PFSK-1 (cell line): Measurements from ENCODE around the gene TMEM40.

Source experiments
- FOXP2 ChIP-seq: optimal IDR thresholded peaks from 2 replicates; pipeline ENCODE3; 2011; ENCODE audit warnings: borderline replicate concordance, control low read depth, inconsistent platforms; ENCODE audit not compliant: insufficient read depth; ENCODE audit errors: extremely low read length, extremely low read depth
- POLR2AphosphoS5 ChIP-seq: IDR thresholded peaks from 2 replicates; pipeline ENCODE4 v1.6.1; 2012; ENCODE audit warnings: low read depth, mild to moderate bottlenecking, control low read depth, low read length, moderate library complexity
- REST ChIP-seq, 2 experiments: IDR thresholded peaks; 2 replicates each; pipeline versions ENCODE4 v1.6.1 to v1.8.0; 2011 to 2012; ENCODE audit warnings: low read depth in 2 of 2, low read length in 2 of 2, control low read depth in 1 of 2, inconsistent platforms in 1 of 2, mild to moderate bottlenecking in 1 of 2, moderate library complexity in 1 of 2; ENCODE audit not compliant: insufficient read depth in 1 of 2
- SIN3A ChIP-seq: IDR thresholded peaks from 2 replicates; pipeline ENCODE4 v1.6.1; 2012; ENCODE audit warnings: mild to moderate bottlenecking, low read length, moderate library complexity, borderline replicate concordance; ENCODE audit not compliant: insufficient read depth
- TAF1 ChIP-seq: IDR thresholded peaks from 2 replicates; pipeline ENCODE4 v1.6.1; 2012; ENCODE audit warnings: low read length, control low read depth, borderline replicate concordance; ENCODE audit not compliant: insufficient read depth

Gene TMEM40

GRCh38 chr3:12734960-12735359 lies 24.1 kb downstream of the TMEM40 start:
- TF ChIP-seq FOXP2 (no peak), SIN3A (no peak), POLR2AphosphoS5 (no peak), REST (IDR thresholded peaks at IDR 0.05; ENCODE audit: insufficient read depth in 1 of 2, low read depth in 2 of 2, low read length in 2 of 2) (no peak), TAF1 (no peak)

DNA sequence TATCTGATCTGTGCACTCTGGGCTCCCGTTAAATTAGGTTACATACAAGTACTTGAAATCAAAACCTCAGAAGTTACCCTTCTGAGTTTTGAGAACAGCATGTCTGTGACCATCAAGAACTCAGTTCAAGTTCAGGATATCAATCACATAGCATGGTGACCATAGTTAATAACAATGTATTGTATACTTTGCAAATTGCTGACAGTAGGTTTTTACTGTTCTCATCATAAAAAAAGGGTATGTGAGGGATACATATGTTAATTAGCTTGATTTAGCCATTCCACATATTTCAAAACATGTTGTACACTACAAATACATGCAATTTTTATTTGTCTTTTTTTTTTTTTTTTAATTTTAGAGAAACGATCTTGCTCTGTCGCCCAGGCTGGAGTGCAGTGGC lies 25.5 kb downstream of the TMEM40 start:
- no peak for TF ChIP-seq TAF1
- TF ChIP-seq SIN3A, result no peak
- no peak for TF ChIP-seq REST (IDR thresholded peaks at IDR 0.05; ENCODE audit: insufficient read depth in 1 of 2, low read depth in 2 of 2, low read length in 2 of 2)
- no peak for TF ChIP-seq POLR2AphosphoS5
- no peak for TF ChIP-seq FOXP2

- TF ChIP-seq POLR2AphosphoS5 (no peak), TAF1 (no peak), FOXP2 (no peak), SIN3A (no peak), REST (IDR thresholded peaks at IDR 0.05; ENCODE audit: insufficient read depth in 1 of 2, low read depth in 2 of 2, low read length in 2 of 2) (no peak)
Measured at GRCh38 chr3:12730506-12731242, 28.4 kb downstream of the TMEM40 start.

DNA sequence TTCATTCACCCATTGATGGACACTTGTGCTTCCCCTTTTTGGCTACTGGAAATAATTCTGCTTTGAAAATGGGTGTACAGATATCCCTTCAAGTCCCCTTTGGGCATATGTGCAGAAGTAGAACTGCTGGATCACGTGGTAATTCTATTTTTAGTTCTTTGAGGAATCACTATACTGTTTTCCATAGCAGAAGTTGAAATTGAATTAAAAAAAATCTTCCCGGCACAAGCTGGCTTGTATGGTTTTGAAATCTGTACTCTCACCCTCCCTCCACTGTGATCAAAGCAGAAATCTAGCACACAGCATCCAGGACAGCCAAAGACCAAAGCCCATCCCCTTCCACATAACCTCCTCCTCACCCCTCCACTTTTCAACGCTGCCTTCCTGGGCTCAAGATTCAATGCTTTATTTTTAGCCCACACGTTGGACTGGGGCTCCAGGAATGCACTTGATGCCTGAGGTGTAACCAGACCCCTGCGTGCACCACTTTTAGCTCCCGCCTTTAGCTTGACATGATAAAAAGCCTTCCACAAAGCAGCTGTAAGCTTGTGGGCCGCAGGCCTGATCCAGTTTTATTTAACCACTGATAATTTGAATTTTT lies 29.9 kb downstream of the TMEM40 start:
- TF ChIP-seq FOXP2, result no peak
- TF ChIP-seq REST (IDR thresholded peaks at IDR 0.05; ENCODE audit: insufficient read depth in 1 of 2, low read depth in 2 of 2, low read length in 2 of 2), result no peak
- TF ChIP-seq TAF1, result no peak
- no peak for TF ChIP-seq POLR2AphosphoS5
